ENCODE measurements around the gene NANS.

DNA sequence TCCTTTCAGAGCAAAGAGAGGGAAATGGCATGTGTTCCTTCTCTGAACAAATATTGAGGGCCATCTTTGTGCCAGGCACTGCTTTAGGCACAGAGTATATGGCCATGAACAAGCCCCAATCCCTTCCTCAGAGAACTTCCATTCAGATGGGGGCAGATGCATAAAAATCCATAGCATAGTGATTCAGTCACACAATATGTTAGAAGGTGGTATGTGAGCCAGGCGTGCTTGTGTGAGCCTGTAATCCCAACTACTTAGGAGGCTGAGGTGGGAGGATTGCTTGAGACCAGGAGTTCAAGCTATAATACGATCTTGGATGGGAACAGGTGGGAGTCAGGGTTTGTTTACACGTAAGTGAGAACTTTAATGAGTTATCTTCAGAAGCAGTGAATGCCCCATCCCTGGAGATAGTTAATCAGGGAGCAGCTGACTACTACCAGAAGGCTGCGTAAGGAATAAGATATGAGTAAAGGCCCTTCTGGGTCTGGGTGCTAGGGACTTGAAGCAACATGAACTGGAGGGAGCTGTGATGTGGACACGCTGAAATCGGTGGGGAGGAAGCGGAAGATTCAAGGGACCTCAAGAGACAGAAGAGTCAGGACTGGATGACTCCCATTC is 27.1 kb downstream of the NANS start:
- TF ChIP-seq, protein P1, sequence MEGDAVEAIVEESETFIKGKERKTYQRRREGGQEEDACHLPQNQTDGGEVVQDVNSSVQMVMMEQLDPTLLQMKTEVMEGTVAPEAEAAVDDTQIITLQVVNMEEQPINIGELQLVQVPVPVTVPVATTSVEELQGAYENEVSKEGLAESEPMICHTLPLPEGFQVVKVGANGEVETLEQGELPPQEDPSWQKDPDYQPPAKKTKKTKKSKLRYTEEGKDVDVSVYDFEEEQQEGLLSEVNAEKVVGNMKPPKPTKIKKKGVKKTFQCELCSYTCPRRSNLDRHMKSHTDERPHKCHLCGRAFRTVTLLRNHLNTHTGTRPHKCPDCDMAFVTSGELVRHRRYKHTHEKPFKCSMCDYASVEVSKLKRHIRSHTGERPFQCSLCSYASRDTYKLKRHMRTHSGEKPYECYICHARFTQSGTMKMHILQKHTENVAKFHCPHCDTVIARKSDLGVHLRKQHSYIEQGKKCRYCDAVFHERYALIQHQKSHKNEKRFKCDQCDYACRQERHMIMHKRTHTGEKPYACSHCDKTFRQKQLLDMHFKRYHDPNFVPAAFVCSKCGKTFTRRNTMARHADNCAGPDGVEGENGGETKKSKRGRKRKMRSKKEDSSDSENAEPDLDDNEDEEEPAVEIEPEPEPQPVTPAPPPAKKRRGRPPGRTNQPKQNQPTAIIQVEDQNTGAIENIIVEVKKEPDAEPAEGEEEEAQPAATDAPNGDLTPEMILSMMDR (conservative IDR thresholded peaks at IDR 0.05) = no peak
- no peak for TF ChIP-seq EZH2 (IDR thresholded peaks at IDR 0.05; ENCODE audit: low read depth)
